GM18870 (cell line): ENCODE results near the gene ZNF423.
"Not testable (repeated sequence)": the region's sequence is repeated elsewhere in the genome, so short reads cannot be mapped to it uniquely, and the experiment has no call there.

Experiments
- ATAC-seq: cut with Tn5 transposase; IDR thresholded peaks from one replicate; pipeline ENCODE4 v1.9.1; 2021; ENCODE audit warnings: moderate library complexity; ENCODE audit not compliant: unreplicated experiment

The ZNF423 gene

DNA sequence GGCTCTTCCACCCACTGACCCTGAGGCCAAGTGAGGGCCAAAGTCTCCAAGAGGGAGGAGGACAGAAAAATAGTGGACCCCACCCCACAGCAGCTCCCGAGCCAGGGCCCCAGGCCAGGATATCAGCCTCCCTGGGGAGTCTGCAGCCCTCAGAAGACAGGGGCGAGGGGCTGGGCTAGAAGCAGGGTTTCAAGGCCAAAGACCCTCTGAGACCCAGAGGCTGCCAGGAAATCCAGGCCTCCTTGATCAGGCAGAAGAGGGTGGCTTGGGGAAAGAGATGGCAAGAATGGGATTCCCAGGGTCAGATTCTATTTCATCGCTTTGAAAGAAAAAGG, 156.1 kb downstream of the ZNF423 start:
- no peak for ATAC-seq

DNA sequence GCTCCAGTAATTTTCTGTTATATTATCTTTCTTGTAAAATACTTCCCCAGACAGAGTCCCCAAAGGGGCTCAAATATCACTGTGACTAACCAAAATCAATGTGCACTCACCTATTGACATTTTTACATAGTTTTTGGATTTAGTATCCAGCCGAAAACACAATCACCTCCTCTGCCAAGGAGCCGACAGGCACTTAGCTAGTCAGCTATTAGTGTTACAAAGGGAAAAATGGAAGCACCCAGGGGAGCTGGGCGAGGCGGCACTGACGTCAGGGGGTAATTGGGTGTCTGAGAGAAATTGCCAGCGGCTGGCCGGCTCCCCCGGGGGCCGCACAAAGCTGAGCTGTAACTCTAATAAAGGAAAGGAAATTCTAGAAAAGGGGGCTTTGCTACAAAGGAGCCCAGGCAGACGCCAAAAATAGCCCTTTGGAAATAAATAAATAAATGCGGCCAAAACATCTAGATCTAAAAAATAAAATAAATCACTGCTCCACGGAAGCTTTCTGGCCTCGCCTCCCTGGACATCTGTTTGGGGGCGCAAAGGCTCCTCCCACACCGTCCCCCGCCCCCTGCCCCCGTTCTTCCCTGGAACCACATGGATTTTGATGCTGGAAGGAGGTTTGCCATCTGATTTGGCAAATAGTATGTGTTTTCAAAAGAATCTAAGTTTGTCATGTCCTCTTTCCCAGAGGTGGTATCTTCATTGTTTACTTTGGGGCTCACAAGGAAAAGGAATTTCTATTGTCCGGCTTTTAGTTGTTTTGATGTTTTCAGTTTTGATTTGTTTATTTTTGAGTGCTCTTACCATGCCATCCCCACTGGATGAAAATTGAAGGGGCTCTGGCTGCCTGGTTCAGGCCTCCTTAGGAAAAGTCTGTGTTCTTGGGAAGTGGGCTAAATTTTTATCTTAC, 156.7 kb downstream of the ZNF423 start:
- no peak for ATAC-seq

DNA sequence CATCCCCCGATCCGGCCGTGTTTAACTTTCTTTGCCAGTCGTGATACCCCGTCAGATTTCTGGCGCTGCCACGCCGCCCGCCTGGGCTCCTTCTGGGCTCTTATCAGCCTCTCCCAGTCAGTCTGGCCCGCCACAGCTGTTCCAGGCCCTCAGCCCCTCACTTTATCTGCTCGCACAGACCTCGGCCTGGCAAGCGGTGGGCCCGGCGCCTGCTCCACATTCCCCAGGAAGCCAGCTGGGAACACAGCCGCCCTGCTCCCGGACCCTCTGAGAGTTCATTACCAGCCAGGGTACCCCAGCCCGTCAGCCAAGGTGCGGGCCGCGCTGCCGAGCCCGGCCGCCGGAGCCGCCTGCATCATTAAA, 157.5 kb downstream of the ZNF423 start:
- no peak for ATAC-seq

DNA sequence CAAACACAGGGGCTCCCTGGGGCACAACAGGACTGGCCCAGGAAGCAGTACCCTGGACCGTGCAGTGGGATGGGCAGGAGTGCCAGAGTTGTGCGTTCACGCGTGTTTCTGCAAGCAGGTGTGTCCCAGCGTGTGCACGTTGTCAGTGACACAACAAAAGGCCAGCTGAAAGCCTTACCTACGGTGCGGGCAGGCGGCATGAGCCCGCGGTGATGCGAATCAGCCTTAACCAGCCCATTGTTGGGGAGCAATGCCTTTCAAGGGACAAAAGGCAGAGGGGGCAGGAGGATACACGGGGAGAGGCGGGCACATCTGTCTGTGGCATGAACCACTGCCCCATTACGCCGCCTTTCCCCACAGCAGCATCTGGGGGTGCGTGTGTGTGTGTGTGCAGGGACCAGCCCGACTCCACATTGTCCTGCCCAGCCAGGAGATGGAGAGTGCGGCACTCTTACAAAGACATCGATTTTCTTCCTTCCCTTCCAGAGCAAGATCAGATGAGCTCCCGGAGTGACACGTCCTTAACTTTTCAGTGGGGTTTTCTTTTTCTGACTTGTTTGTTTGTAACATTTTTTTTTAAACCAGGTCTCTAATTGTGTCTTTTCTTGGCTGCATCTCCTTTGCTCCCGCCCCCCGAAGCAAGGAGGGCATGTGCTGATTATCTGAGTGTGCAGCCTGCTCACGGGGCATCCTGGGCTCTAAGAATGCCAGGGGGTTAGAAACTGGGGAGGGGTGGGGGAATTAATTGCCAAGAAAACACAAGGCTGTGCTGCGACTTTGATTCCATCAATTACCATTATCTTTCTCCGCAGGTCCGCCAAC, 158.1 kb downstream of the ZNF423 start:
- no peak for ATAC-seq

DNA sequence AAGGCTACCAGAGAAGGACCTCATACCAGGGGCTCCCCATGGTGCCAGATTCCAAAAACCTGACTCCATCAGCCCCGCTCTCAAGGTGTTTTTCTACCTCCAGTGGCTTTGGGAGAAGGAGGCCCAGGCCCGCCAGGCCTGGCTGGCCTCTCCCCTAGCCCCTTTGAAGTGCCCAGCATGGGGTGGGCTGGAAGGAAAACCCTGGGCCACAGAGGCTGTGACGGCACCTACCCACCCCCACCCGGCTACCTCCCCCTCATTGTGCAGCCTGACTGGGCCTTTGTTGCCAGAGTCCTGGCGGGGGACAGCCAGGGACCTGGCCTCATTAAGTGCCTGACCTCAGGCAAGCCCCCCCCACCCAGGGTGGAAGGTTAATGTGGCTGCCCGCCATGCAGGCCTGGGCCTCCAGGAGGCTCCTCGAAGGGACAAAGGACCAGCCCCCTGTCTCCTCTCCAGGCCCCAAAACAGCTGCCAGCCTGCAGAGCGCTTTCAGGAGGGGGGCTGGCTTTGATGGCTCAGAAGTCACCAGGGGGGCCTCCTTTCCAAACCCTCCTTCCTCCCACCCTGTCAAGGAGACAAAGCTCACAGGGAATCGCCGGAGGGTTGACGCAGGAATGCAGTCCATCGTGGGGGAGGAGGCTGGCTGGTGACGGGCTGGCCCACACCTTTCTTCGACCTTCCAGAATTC, 159.4 kb downstream of the ZNF423 start:
- no peak for ATAC-seq

DNA sequence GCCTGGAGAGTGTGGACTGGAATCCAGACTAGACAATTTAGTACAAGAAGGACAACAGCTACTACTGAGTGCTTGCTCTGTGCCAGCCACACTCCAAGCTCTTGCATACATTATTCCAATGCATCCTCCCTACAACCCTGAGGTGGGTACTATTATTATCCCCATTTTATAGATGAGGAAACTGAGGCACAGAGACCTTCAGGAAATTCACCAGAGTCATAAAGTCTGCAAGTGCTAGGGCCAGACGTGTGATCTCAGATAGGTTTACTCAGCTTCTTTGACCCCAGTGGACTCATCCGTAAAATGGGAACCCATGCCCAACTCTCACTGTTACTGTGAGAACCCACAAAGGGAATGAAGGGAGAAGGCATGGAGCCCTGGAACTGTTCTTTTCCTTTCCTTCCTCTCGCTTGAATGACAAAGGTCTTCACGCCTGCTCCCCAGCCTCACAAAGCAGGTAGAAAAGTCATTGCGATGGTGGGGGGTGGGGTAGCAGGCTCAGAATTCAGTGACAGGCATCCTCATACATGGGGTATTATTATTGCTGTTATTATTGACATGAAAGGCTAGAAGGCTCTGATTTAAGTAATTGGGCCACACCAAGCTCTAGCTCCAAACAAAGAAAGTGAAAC, 160.0 kb downstream of the ZNF423 start:
- no peak for ATAC-seq

DNA sequence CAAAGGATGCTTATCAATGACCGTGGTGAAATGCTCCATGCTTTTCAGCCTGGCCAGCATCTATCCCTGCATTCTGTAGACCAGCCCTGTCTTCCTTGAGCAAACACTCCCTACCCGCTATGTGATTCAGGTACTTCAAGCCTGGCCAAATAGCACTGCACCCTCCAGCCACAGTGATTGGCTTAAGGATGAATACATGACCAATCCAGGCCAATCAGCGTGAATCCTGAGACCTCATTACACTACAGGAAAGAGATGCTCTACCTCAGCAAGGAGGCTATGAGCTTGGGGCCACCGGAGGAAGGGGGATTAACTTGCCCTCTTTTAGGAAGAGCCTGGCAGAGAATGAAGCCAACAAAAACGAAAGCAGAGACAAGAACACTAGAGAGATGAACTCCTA, 162.5 kb downstream of the ZNF423 start:
- ATAC-seq: no peak

DNA sequence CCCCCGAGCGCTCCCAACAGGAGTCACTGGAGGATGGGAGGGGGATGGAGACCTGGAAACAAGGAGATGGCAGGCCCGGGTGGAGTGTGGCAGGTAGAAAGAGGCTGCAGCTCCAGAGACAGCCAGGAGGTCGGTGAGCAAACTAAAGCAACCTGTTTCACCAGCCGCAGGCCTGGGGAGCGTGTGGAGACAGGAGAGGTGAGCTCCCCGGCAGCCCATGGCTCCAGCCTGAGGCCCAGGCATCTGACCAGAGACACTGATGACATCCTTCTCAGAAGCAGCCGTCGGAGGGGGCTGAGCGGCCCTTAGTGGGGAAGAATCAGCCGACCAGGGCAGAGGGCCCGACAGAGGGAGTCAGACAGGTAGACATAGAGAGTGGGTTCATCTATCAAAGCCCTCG, 165.1 kb downstream of the ZNF423 start:
- ATAC-seq: no peak

DNA sequence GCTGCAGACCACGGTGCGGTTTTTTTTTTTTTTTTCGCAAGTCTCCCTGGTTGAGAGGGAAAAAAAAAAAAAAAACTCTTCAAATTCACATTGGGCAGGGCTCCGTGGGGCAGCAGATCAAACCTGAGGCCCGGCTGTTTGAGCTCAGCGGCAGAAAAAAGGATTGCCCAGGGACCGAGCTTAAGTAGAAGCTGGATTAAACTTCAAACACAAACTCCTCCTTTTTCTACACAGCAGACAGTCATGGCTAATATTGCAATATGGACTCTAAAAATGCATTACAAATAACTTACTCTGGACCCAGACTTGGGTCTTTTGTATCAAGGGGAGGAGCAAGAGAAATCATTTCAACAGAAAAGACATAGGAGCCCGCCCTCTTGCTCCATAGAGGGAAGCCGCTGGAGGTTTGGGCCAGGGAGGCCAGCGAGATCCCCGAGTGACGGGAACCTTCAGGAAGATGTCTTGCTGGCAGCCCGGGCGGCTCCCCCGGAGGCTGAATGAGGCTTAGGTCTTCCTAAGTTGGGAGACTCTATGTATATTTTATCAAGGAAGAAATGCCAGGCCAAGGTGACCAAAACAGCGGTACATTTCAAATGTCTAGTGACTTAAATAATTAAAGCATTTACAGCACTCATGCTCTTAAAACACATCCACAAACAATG, 167.7 kb downstream of the ZNF423 start:
- no peak for ATAC-seq

DNA sequence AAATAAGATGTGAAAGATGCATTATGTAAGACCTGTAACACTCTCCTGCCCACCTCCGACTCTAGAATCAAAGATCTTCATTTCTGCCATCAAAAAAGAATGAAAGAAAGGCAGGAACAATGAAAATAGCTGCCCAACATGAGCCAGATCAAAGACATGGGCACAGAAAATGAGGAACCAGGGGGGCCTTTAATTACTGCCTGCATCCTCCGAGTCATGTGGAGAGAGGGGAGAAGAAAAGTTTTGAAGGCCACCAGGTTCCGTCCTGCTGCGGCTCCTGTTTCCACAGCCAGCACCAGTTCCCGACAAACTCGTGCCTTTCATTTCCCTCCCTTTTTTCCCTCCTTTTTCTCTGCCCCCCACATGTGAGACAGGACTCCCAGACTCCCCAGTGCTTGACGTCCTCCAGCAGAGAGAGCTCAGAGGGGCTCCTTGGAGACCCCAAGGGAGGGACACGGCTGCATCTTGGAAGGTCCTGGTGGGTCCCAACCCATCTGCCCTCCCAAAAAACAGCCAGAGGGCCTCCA, 168.4 kb downstream of the ZNF423 start:
- no peak for ATAC-seq

DNA sequence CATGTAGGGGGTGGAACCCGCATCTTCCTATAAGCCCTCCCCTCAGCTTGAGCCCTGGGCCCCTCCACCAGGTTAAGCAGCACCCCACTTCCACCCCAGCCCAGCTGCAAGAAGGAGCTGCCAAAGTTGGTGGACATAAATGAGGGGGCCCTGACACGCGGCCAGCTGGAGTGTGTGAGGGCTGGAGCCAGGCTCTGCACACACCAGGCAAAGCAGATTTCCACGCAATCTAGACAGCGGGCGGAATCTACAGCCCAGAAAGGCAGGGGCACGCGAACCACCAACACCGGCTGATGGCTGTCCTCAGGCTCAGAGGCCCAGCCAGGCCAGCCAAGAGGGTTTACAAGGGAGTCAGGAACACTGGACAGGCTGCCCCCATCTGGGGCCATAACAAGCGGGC, 171.2 kb downstream of the ZNF423 start:
- ATAC-seq: no peak

DNA sequence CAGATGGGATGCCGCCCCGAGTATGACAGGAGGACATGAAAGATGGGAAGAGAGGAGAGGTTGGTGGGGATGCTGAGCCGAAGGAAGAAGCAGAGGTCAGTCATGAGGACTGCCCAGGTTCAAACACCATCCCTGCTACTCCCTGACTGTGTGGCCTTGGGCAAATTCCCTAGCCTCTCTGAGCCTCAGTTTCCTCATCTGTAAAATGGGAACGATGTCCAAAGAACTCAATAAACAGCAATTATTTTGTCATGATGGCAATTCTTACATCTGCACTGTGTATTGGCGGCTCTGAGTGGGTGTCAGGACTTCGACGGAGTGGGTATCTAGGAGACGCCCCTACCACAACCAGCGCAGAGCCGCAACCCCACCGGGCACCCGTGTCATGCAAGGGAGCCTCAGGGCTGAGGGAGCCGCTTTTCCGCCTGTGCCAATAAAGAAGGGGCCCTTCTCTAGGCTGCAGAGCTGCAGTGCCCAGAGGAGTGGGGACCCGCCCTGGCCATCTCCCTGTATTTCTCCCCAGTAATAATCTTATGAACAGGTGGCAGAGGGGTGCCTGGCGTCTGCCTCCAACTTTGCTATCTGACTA, 173.2 kb downstream of the ZNF423 start:
- no peak for ATAC-seq

DNA sequence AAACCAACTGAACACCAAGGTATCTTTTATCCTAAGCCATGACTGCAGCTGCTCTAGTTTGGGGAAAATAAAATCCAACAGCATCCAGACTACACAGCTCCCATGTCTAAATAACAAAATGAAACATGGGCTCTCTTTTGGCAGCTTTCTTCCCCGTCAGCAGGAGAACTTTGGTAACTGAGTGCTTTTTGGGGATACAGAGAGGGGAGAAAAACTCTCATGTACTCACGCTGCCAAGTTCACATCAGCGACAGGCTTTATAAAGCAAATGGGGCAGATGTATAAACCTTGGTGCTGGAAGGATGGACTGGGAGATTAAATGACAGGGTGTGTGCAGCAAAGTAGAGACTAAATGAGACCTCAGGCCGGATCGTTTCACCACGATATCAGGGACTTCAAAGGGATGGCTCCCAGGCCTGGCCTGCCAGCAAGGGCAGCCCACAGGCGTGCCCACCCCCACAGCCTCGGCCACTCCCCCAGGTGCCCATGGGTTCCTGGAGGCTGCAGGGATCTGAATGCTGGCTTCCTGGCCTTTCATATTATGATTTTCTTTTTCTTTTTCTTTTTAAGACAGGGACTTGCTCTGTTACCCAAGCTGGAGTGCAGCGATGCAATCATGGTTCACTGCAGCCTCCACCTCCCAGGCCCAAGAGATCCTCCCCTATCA, 174.6 kb downstream of the ZNF423 start:
- ATAC-seq: no peak

DNA sequence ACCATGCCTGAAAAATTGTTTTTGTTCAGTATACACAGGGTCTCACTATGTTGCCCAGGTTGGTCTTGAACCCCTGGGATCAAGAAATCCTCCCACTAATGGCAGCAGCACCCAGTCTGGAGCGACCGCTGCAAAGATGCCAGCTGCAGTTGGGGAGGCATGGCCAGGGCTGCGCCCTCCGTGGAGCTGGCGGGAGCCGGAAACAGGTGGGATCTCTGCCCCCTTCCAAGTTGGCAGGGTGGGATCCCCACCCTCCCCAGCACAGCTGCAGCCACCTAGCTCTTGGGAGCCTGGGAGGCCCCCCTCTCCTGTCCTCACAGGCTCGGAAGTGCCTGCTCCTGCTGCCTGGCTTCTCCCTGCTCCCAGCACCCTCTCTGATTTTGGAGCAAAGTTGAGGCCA, 176.8 kb downstream of the ZNF423 start:
- ATAC-seq: no peak

DNA sequence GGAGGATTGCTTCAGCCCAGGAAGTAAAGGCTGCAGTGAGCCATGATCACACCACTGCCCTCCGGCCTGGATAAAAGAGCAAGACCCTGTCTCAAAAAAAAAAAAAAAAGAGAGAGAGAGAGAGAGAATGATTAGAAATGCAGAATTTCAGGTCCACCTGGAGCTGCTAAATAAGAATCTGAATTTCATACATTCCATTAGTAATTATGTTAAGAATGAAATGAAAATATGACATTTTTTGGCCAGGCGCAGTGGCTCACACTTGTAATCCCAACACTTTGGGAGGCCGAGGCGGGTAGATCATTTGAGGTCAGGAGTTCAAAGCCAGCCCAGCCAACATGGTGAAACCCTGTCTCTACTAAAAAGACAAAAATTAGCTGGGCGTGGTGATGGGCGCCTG, 178.3 kb downstream of the ZNF423 start:
- not testable (repeated sequence) for ATAC-seq

DNA sequence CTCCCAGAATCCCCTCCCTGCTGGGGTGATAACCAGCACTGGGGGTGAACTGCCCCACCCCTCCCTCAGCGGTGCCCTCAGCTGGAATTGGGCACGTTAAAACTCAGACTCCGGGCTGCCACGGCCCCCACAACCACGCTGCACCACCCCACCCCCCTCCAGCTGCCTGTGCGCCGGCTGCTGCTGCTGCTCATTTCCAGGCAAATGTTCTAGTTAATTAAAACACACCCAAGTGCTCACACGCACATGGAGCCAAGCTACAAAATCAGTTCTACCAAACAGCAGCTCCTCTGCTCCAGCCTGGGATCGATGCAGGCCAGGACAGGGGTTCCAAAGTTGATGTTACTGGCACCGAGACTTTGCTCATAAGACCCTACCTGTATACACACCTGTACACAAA, 180.5 kb downstream of the ZNF423 start:
- no peak for ATAC-seq

DNA sequence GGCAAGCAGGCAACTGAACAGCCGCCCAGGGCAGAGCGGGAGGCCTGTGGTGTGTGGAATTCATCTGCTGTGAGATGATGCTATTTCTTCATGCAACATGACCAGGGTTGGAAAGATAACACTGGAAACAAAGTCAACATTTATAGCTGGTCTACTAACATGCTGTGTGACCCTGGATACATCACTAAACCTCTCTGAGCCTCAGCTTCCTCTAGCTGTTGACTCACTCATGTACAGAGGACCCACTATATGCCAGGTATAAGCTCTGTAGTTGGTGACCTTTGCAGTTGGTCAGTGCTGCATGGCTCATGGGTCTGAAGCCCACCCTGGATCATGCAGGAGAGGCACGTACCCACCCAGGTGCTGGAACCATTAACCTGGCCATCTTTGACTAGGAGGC, 180.9 kb downstream of the ZNF423 start:
- ATAC-seq: no peak

DNA sequence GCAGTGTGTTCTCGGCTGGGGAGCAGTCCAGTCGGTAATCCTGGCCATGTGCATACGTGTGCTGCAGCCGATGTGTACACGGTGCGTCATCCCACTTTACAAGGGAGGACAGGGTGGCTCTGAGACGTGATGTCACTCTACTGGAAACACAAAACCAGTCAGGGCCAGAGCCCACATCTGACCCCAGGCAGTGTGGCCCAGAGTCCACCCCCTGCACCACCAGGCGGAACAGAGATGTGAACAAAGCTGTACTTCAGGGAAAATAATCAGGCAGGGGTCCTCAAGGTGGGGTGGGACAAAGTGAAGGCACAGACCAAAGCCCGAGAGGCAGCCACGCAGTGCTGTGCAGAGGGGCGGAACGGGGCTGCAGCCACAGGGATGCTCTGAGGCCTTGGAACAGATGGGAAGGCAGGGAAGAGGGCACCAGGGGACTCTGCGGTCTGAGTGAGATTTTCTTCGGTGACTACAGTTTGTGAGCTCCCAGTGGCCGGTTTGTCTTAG, 181.5 kb downstream of the ZNF423 start:
- no peak for ATAC-seq

DNA sequence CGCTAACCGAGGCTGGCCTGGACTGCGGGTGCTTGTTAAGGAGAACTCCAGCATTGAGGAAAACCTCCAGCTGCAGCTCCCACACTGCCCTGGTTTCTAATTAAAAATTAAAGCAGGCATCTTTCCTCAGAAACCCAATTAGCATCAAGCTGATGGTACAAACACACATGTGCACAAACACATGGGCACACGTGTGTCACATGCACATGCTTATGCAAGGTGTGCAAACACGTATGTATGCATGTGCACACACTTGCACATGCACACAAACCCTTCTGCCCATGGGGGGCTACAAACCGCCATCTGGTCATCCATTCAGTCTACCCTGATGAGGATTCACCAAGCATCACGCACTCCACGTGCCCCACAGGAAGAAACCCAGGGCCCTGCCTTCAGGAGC, 182.5 kb downstream of the ZNF423 start:
- ATAC-seq: no peak
